Activated T-helper 1 cell treated with anti-CD3 and anti-CD28 coated beads, Interleukin-2, amount 50 U/mL, for 16 hours (primary cell): ENCODE measurements around the gene CADPS2.
"Not testable (repeated sequence)": the region's sequence is repeated elsewhere in the genome, so short reads cannot be mapped to it uniquely, and the experiment has no call there.

Experiments
- DNase-seq, 2 donors: peaks; one replicate each; pipeline ENCODE4 v3.0.0-alpha.2; 2020; ENCODE audit warnings: low read depth in 1 of 2, low spot score in 1 of 2

CADPS2 gene

DNA sequence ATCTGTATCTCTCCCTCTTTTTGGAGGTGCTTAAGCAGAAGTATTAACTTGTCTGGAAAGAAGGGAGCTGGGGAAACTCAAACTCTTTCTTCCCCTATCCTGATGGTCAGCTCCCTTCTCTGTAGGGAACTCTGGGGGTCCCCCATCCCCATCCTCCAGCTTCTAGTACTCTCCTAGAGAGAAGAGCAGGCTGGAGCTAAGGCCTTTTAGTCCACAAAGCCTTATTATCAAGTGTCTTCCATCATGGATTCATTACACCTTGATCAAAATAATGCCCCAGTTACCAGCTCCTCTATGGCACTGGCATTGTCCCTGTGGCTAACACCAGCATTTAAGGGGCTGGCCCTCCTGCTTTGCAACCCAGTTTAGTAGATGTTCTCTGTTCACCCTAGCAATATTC, 35.7 kb downstream of the CADPS2 start:
- DNase-seq = no peak

DNA sequence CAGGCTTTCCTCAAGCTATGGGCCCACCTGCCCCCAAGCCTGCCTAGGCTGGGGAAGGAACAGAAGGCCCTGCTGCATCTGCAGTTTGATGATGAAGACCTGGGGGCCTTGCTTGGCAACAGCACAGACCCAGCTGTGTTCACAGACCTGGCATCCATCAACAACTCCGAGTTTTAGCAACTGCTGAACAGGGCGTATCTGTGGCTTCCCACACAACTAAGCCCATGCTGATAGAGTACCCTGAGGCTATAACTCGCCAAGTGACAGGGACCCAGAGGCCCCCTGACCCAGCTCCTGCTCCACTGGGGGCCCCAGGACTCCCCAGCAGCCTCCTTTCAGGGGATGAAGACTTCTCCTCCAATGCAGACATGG, 36.3 kb downstream of the CADPS2 start:
- DNase-seq = no peak

DNA sequence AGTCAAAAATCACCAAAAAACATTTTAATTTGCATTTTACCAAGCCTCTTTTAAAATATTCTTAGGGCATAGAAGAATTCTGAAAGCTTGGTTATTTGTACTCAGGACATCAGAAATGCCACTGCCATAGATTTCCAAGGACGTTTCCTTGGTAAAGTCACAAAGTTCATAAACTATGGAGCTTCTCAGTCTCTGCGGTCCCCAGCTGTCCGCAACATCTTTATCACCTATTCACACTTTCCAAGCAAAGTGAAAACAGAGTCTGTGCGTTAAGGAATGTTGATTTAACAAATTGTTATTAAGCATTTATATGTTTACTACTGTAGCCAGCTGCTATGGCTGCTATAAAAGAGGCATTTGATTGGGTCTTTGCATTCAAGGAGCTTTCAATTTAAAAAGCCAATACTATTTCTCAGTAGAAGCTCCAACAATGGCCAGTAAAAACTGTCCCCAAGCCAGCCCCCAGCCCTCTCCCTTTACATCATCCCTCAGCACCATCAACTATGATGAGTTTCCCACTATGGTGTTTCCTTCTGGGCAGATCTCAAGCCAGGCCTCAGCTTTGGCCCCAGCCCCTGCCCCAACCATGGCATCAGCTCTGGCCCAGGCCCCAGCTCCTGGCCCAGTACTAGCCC, 36.8 kb downstream of the CADPS2 start:
- DNase-seq = no peak

DNA sequence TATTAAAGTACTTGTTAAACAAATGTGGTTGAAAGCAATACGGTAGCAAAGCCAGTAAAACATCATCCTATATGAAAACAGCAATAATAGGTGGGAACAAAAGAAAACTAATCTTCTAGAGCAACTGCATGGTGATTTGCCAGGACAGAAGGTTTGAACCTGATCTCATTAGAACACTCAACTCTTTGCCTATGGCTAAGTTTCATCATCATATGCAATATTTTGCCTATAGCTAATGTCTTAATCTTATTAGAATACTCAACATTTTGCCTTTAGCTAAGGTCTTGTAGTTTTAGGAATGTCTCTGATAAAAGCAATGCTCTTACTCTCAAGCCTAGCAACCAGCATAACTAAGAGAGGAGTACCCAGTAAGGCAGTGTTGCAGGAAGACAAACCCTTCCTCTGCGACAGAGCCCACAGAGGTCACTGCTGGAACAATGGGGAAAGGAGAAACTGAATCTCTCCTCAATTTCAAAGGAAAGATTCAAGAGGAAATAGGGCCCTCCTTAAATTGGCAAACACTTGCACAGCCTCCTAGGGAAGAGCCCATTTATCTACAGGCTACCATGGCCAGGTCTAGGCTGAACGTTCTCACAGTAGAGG, 38.3 kb downstream of the CADPS2 start:
- no peak for DNase-seq

DNA sequence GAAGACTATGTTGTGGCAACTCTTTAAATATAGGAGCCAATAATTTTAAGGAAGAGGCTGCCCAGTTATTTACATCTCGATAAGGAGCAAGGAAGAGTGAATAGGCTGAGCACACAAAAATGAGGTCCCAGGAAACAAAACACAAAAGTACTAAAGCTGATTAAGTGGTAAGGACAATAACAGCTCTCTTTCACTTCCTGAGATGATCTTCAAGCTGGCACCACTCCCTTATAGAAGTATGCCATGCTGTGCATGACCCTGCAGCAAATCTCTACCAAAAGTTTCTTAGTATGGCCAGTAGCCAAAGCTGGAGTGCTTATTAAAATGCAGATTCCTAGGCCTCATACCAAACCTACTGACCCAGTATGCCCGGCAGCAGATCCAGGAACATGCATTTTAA, 39.7 kb downstream of the CADPS2 start:
- no peak for DNase-seq

DNA sequence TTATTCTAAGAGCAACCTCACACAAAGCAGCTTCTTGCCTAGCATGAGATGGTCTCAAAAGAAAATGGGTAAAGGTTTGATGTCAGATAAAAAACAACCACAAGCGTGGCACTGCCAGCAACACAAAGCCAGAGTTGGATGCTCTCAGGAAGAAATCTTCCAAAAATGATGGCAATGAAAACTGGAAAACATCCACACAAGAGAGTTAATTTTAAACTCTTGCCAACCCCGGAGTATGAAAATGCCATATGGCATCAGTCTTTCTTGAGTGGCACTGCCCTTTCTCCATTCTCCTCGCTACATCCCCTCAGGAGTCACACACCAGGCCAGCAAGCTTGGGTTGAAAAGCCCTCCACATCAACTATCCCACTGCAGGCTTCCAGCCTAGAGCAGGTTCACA, 41.0 kb downstream of the CADPS2 start:
- DNase-seq = no peak

DNA sequence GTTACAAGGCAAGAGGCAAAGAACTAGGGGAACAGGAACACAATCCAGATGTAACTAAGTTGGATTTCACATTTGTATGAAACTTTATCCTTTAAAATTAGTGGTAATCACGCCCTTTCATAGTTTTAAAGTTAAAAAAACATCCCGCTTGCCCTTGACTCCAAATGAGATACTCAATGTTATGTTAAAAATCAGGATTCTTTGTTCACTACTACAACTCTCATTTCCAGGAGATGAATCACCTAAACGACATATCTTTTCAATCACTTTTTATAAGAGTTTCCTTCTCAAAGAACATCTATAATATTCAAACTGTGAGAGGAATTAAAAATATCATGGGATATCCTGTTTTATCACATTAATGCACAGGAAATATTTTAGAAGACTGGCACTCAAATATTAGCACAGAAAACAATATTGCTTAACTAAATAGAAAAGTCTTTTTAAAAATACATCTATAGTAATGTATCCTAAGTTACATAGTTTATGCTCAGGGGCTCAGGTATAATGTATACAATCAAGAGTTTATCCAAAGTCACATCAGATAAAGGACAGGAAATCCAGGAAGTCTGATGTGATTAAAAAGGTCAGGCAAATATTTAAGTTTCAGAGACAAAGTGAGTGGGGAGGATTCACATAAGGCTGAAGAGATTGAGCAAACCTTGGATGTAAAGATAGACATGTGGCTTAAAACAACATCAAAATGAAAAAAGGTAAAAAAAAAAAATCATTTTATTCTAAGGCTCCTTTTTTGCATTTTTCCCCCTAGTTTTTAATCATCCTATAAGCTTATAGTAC, 41.9 kb downstream of the CADPS2 start:
- no peak for DNase-seq

DNA sequence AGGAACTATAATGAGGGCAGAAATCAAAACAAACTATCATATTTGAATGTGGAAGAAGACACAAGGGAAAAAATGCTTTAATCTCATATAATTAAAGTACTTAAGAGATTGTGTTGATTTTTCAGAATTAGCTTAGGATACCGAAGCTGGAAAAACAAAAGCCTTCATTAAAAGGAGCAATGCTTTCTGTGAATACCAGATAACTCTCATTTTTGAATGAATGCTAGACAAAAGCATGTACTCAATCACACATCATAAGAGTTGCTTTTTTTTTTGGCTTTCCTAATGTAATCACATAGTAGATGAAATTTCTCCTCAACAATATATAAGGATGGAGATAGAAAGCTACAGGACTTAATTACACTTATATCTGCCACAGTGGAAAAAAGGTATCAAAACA, 43.3 kb downstream of the CADPS2 start:
- no peak for DNase-seq

DNA sequence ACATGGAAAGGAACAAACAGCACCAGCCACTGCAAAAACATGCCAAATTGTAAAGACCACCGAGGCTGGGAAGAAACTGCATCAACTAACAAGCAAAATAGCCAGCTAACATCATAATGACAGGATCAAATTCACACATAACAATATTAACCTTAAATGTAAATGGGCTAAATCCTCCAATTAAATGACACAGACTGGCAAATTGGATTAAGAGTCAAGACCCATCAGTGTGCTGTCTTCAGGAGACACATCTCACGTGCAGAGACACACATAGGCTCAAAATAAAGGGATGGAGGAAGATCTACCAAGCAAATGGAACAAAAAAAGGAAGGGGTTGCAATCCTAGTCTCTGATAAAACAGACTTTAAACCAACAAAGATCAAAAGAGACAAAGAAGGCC, 50.0 kb downstream of the CADPS2 start:
- not testable (repeated sequence) for DNase-seq

DNA sequence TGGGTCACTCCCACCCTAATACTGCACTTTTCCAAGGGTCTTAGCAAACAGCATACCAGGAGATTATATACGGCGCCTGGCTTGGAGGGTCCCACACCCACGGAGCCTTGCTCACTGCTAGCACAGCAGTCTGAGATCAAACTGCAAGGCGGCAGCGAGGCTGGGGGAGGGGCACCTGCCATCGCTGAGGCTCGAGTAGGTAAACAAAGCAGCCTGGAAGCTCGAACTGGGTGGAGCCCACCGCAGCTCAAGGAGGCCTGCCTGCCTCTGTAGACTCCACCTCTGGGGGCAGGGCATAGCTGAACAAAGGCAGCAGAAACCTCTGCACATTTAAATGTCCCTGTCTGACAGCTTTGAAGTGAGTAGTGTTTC, 51.7 kb downstream of the CADPS2 start:
- not testable (repeated sequence) for DNase-seq

DNA sequence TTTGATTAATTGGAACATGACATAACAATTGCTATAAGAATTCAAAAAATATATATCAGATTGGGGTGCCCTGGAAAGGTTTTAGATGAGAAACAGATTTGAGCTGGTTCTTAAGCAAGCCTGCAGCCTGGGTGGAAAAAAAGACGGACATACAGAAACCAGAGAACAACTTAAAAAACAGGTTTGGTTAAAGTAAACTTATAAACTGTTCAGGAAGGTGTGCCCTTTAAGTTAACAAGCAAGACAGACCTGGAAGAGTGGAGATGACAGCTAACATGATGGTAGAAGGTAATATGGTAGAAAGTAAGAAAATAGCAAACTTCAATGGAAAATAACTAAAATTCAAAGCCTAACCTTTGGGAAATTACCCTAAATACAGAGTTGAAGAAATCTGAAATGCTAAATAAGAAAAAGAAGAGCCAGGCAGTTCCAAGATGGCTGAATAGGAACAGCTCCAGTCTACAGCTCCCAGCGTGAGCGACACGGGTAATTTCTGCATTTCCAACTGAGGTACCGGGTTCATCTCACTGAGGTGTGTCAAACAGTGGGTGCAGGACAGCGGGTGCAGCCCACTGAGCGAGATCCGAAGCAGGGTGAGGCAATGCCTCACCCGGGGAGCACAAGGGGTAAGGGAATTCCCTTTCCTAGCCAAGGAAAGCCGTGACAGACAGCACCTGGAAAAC, 52.2 kb downstream of the CADPS2 start:
- DNase-seq = no peak

DNA sequence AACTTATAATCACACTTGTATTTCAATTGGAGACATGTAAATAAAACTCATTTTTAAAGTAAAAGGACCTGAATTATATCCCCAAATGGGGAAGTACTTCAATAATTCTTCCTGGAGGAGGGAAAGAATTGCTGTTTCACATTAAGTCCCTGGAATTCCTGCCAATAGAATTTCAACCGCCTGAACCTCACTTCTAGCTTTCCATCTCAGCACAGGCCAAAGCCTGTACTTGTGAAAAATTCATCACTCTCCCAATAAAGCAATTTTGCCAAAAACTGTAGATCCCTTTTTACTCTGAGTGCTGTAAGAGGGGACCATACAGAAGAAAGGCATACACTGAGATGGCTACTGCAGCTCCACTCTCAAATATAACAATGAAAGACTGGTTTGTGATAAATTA, 54.8 kb downstream of the CADPS2 start:
- DNase-seq = no peak

DNA sequence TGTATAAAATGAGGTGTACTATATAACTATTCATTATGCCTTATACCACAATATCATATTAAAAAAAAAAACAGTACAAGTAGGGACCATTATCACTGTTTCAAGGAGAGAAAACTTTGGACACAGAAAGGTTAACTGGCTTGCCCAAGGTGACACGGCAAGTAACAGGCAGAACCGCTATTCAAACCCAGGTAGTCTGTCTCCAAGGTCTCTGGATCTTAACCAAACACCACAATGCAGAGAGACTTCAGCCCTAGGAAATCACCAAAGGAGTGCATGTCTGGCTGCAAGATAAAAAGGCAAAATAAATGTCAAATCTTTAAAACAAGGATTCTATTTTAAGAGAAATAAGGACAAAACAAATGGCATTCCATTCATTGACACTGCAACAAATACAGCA, 56.3 kb downstream of the CADPS2 start:
- no peak for DNase-seq

DNA sequence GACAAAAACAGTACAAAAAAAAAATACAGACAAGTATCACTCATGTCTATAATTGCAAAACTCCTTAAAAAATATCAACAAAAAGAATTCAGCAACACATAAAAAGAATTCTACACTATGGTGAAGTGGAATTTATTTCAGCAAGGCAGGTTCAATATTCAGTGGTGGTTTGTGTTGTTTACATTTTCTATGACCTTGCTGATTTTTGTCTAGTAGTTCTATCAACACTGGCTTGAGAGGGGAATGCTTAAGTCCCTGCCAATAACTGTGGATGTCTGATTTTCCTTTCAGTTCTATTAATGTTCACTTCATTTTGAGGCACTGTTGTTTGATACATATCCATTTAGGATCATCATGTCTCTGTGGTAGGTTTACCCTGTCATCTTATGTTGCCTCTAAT, 58.5 kb downstream of the CADPS2 start:
- no peak for DNase-seq

DNA sequence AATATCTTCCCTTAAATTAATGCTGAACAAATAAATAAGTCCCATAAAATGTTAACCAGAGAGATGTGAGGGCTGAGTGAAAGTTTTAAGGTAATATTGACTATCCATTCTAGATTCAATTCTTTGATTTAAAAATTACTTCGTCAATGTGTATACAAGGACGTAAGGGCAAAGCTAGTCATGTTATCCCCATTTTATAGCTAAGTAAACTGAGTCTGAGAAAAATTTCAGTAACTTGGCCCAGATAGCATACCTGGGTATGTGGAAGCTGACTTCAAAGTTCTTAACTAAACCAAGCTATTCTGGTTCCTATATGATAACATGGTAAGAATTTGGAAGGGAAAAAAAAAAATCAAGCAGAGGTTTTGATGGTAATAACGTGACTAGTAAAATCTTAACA, 72.4 kb downstream of the CADPS2 start:
- no peak for DNase-seq

DNA sequence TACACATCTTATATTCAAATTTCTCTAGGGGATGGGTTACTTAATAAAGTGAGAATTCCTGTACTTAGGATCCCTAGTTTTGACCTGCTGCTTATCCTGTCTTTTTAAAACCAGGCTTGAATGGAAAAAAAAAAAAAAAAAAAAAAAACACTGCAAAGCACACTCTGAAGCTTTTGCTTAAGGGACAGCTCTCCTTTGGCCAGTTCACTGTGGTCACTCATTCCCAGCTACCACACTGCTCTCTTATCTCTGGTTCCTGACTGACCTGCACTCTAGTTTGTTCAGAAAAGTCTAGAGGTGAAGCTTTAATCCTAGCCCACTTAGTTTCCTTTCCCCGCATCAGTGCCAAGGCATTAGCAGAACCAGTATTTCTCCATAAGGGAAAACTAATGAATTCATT, 82.4 kb downstream of the CADPS2 start:
- DNase-seq = no peak

DNA sequence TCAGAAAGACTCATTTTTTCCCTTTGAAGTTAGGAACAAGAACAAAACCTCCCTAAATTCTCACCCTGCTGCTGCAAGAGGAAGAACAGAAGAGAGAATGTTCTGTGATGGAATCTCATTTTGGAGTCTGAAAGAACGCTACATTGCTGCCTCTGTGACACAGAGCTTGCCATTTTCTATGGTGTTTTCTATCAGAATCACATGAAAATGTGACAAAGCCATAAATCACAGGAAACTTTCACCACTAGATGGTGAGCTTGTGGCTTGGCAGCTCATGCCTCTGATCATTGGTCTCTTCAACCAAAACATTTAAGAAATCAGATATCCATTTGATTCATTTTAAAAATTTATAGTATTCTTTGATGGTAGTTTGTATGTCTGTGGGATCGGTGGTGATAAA, 82.9 kb downstream of the CADPS2 start:
- DNase-seq = no peak

DNA sequence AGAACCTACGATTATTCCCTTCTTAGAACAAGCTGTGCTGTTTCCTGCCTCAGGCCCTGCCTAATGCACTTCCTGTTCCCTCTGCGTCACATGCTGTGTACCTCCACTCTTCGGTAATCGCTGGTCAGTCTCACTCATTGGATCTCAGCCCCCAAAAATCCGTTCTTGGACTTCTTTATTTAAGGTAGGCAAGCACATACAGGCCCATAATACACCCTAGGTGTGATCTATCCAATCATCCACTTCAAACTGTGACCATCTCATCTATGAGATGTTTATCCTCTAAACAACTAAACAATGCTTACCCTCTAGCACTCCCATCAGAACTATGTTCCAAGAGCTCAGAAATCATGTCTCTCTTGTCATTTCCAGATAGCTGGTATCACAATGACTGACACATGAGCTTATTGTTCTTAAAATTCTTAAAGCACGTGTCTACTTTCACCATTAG, 83.9 kb downstream of the CADPS2 start:
- no peak for DNase-seq

DNA sequence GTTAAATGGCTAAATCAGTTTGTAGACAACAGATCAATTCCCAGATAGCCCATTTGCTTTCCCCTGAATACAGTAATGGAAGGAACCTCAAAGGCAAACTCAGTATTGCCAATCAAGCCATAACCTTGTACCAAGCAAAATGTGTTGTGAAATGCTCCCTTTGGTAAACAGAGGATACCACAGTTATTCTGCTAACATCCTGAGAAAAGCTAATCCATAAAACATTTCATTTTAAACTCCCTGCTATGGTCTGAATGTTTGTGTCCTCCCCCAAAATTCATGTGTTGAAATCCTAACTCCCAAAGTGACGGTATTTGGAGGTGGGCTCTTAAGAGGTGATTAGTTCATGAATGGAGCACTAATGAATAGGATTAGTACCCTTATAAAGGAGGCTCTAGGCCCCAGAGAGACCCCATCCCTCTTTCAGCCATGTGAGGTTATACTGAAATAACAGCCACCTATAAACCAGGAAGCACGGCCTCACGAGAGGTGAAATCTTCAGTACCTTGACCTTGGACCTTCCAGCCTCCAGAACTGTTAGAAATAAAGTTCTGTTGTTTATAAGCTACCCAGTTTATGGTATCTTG, 94.2 kb downstream of the CADPS2 start:
- DNase-seq = no peak

DNA sequence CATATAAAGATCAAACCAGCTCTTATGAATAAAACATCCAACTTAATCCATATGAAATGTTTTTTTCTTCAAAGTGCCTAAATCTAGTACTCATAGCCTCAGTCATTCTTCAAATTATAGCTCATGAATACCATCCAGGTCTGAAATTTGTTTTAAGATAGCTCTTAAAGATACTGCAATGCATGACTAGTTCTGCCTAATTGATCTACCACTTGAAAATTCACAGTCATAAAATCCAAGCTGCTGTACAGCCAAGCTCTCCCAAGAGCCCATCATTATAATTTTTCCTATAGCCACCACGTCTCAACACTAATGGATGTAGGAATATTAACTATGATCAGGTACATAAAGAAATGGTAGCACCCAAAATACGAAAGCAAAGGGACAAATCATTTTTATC, 95.7 kb downstream of the CADPS2 start:
- DNase-seq = no peak

DNA sequence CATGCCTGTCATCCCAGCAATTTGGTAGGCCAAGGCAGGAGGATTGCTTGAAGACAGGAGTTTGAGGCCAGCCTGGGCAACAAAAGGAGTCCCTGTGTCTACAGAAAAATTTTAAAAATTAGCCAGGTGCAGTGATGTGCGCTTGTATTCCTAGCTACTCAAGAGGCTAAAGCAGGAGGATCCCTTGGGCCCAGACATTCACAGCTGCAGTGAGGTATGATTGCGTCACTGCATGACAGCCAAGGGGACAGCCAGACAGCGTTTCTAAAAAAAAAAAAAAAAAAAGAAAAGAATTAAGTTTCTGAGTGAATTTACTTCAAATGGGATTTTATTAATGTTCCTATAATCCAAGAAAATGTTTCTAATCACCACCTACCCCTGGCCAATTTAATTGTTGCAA, 96.1 kb downstream of the CADPS2 start:
- DNase-seq = no peak

DNA sequence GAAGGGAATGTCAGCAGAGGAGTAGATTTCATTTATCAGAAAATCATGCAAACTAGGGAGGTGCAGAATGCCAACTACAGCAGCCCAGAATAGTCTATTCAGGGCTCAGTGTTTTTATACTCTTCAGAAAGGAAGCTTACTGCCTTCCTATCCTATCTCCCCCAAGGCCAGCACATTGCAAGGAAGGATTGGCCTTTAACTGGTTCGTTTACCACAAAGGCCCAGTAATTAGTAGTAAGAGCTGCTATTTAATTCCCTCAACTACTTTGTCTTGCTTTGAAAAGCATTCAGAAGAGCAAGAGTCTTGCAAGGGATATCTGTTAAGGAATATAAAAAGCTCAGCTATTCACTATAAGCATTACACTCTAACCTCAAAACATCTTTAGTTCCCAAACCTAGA, 97.1 kb downstream of the CADPS2 start:
- no peak for DNase-seq
